Right kidney (tissue), 1 donor: ENCODE measurements around the gene CARMIL1.
"Not testable (repeated sequence)": the region's sequence is repeated elsewhere in the genome, so short reads cannot be mapped to it uniquely, and the experiment has no call there.

Experiments
- DNase-seq: peaks from one replicate; pipeline ENCODE4 v3.0.0-alpha.2; 2016

CARMIL1 gene

DNA sequence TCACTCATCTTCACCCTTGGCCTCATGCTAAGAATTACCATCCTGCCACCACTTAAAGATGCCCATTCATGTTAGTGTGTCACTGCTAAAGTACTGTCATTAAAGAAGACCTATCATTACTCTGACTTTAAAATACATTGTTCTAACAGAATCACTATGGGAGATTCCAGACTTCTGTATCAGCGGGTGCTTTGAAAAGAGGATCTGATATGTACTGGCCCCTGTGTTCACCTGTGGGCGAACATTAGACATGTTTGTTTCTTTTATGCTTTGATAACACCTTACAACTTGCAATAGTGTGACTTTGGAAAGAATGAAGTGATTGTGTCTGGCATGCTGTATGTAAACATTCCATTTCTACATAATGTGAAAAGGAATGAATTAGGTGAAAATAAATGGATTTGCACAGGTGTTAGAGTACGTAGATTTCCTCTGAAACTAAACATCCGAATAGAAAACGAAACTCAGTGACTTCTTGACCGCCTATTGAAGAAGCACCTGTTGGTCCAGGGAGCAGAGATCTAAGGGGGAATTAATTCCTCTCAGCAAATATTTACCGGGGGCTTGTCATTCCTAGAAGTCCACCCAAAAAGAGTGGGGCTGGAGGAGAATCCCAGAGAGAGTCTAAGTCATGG lies 132.3 kb downstream of the CARMIL1 start:
- DNase-seq = no peak

DNA sequence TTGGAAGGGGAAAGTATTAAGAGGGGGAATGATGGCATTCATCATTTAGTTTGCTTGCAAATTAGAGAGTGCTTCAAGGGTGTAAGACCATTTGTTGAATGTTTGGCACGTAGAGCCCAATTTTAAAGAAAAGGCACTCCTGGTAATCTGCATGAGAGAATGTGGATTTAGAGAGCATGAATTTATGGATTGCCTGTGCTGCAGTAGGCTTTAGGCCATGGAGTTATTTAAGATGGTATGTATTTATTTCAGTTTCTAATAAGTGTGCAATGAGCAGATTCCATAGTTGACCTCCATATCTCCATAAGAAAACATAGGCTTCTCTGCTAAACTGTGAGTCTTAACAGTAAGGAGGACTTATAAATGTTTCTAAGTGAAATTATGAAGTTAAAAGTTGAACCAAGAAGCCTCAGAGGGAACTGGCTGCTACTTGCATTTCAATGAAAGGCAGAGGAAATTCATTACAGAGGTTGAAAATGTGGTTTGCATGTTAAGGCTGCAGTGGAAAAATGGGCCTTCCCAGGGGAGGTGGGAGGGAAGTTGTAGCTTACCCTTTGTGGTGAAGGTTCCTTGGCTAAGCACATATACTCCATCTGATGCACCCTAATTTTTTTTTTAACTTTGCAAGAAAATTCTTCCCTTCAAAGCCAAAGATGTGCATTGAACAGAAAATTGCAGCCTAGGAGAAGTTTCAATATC lies 134.2 kb downstream of the CARMIL1 start:
- no peak for DNase-seq

DNA sequence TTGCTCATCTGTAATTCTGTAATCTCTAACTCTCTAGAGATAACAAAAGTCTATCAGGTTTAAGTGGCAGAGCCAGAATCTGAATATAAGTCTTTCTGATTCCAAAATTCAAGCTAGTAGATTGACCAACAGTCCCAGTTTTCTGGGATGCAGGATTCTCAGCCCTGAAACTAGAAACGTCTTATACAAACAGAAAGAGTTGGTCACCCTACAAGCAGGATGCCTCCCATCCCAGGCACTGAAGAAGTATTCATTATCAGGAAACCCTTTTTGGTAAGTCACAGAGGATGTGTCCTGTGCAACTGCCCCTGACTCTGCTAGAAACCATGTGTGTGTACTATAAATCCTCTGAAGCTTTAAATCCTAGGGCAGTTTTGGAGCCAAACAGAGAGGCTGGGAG lies 135.0 kb downstream of the CARMIL1 start:
- DNase-seq = no peak

DNA sequence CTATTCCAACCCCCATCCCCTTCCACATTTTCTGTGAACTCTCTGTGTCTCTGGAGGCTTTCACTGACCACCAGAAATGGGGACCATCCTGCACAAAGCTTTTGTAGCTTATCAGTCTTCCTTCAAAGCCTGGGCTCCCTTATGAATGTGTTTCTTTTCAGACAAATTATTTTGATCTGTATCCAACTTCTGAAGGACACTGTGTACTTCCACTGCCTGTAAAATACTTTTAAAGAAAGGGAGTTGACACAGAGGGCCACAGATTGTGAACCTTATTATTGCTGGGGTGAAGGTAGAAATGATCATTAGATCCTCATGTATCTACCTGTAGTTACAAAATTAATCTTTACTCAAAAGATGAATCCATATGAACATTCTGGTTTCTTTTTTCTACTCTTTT lies 135.6 kb downstream of the CARMIL1 start:
- DNase-seq = no peak

DNA sequence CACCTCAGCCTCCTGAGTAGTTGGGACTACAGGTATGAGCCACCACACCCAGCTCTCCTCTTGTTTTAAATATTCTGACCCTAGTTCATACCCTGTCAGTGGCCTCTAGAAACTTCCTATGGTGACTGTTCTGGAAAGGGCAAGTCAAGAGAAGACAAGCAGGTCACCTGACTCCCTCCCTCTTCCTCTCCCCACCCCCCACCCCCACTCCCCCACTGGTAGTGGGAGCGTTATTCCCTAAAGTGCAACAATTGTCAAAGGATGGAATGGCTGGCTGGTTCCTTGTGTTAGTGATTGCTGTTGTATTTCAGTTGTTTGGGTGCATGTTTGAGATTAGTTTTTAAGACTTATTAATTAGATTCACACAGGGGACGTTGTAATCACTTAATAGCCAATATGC lies 136.1 kb downstream of the CARMIL1 start:
- DNase-seq = no peak

DNA sequence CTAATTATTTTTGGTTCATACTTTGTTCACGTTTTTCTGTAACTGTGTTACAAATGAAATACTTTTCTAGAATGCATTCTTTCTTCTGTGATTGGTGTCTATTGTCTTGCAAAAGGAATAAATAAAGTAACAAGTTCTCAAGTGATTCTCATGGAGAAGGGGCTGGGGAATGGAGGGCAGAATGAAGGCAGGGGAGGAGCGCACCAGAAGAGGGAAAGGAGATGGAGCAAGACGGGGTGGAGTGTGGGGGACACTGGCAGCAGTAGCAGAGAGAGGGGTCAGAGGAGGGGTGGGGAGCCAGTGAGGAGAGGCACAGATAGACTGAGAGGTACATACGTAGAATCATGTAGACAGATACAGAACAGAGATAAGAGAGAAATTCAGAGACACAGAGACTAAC lies 136.5 kb downstream of the CARMIL1 start:
- no peak for DNase-seq

DNA sequence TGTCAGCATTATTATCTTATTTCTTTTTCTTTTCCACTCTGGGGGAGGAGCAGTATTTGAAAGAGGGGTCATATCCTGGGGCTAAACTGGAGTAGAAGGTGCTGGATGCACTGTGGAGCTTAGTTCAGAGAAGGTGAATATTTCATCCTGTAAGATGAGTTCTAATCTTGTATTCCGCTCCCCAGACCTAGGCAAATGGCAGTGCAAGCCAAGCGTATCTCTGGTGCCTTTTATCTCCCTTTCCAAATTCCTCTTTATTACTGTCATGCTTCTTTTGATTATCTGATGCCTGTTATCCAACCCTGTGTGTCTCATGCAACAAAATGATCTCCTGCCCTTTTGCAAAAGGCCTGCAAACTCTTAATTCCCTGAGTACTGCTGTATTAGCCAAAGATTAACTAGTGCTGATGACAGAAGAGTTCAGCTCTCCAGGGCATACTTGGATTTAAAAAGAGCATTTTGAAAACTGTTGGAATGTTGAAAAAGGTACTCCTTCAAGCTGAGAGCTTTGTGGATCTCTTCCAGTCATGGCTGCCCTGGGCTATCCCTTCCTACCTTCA lies 138.0 kb downstream of the CARMIL1 start:
- DNase-seq = no peak

DNA sequence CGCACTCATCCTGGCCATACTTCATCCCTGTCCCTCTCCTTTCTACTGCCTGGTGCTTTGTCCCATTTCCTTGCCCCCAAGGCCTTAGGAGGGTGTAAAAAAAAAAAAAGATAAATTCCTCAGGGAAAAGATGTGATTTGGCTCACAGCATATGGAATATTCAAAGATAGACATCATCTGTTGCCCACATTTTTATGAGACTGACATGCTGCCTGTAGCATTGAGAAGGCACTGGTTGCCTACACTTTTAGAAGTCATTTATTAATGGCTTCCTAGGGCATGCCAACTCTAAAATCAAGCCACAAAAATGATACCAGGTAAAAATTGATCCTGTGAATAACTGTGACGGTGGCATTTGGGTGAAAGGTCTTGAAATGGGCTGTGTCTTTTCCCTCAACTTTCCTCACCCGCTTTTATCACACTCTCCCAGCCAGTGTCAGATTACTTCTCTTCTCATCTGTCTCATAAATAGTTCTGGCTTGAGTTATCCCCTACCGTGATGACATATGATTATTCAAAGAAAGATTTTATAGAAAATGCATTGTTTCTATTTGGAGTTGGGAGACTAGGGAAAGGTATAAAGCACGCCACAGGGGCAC lies 139.4 kb downstream of the CARMIL1 start:
- no peak for DNase-seq

DNA sequence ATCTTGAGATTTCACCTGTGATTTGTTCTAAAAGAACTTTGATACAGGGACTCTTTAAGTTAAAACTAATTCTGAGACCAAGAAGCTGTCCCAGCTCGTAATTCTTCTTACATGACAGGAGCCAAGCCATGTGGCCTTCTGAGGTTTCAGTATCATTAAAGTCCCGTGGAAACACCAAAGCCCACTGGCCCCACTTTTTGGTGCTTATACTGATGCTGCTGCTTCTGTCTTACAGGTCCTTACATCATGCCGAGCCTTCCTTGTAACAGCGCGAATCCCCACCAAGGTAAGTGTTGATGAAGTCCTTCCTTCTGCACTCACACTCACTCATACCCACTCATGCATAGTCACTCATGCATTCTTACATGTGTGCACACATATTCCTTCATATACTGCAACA lies 140.7 kb downstream of the CARMIL1 start:
- DNase-seq = no peak

DNA sequence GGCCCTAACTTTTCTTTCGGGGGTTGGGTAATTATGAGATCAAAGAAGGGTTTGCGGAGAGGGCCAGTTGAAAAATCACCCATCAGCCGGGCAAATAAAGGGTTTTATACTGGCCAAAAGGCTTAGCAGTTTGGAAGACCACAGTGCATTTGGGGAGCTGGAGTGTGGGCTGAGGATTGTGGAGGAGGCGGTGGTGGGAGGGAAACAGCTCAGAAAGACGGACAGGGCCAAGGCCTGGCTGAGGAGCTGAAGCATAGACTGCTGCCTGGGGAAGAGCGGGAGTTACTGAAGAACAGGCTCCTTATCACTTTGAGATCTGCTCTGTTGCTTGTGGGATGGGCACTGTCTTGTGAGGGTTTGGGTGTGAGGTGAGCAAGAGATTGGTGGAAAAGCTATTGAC lies 144.2 kb downstream of the CARMIL1 start:
- peak; percentile 9 for DNase-seq

DNA sequence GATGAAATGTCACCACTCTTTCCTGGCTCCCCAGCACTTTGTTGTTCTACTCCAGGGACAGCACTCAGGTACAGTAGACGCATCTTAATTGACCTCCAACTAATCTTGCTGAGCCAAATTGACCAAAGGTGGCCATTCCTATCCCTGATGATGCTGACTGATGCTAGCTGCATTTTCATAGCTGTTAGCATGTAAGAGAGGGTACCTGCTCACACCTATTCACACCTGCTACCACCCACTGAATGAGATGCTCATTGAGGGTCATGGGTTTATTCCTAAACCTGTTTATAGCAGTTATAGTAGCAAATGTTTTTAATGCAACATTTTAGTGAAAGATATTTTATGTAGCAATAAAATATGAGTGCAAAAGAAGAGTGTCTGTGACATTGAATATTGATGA lies 145.1 kb downstream of the CARMIL1 start:
- DNase-seq = no peak

DNA sequence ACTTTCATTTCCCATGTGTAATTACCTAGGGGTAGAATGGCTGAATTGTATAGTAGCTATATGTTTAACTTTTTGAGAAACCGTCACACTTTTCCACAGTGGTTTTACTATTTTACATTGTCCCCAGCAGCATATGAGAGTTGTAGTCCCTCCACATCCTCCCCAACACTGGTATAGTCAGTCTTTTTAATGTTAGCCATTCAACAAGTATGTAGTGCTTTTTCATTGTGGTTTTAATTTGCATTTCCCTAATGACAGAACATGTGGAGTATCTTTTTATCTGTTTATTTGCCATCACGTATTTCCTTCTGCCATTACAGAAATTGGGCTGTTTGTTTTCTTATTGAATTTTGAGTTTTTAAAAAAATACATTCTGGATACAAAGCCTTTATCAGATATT lies 148.4 kb downstream of the CARMIL1 start:
- DNase-seq = no peak

DNA sequence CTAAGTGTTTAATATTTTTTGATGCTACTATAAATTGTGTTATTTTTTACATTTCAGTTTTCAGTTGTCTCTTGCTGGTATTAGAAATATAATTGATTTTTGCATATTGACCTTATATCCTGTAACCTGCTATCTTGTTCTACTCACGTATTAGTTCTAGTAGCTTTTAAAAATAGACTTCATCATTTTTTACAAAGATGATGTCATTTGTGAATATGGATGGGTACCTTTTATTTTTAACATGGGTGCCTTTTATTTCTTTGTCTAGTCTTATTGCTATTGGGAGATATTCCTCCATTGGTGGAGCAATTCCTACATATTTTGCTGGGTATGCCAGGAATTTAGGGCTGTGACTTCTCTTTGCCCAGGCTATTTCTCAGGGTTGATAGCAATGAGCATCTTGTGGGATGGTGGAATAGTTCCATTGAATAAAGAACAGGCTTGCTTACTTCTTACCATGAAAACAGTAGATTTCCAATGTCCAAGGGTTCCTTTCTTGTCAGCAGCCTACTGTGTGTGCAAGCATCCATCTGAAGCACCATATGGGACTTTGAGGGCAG lies 149.7 kb downstream of the CARMIL1 start:
- no peak for DNase-seq

DNA sequence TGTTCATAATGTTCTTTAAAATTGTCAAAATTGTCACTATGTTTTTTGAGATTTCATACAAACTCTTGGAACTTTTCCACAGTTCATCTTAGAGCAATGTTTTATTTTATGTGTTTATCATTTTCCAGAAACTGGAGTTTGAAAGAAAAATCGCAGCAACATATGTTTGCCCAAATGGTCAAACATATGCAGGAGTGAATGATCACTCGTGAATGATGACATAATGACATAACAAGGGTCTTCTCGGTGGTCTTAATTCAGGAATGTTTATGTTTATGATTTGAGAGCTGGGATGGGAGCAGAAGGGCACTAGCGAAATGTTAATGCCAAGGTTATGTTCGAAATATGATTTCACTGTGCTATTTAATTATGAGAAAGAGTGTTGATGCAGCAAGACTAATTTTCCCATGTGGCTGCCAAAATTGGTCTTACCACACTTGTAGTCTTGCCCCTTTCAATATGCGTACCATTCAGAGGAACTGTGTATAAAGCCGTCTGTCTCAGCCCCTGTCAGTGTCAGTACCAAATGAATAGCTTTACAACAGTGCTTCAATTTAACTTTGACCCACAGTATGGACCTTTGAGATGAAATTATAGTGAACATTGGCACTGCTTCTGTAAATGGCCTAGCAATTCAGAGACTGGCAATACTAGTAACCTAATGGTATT lies 152.3 kb downstream of the CARMIL1 start:
- no peak for DNase-seq

DNA sequence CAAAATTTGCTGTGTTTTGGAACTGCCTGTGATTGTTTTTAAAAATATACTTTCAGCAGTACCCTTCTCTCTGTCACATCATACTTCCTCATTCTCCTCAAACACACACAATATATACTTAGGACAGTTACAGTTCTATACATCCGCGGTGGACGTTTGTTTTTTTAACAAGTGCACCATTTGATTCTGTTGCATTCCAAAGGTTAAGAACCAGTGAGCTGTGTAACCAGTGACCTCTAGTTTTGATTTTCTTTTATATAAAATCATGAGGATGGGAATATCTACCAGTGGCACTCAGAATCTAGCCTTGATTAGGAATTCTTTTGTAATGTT lies 152.8 kb downstream of the CARMIL1 start:
- no peak for DNase-seq

DNA sequence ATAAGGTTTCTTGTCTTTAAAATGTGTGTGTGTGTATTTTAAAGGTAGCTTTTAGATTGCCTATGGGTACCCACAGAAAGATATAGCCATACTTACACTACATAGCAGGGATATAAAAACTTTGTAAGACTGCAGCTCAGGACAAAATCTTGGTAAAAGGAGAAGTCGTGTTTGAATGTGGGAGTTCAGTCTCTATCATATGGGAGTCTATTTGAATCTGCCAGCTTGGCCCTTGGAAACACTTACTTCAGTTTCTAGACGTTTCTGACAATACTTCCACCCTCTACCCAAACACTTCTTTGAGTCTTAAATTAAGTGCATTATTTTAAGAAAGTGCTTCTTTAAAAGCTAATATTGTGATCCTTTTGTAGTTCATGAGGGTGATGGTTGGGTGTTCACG lies 155.7 kb downstream of the CARMIL1 start:
- no peak for DNase-seq

DNA sequence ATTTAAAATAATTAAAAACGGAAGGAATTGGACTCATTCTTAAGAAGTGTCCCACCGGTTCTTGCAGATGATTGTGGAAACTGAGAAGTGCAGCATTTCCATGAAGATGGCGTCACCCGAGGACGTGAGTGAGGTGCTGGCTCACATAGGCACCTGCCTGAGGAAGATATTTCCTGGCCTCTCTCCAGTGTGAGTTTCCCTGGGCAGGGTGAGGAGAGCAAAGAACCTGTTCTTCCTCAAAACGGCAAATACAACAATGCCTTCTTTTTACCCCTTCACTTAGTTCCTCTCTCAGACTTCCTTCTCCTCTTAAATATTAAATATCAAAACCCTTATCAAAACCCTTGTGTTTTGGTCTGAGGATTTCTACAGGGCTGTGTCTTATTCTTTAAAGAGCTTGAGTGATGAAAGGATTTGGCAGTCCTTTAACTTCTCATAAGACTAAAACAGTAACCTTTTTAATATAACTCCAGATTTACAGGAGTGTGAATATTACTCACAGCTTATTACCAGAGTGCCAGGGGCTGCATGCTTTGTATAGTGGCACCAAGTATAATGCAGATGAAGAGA lies 156.3 kb downstream of the CARMIL1 start:
- DNase-seq = no peak

DNA sequence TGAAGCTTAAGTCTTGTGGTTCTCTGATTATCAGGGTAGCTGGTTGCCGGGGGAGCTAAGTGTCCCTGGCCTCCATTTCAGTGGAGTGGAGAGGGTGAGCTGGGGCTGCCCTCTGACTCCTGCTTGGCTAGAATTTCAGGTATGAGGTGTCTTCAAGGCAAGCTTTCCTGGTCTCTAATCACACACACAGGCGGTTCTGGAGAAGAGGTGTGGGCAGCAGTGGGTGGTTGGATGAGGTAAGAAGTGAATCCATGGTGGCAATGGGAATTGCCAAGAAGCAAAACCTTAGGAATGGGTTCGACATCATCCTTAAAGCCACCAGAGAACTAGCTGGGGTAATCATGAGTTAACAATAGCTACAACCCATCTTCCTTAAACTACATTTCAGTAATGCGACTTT lies 157.6 kb downstream of the CARMIL1 start:
- no peak for DNase-seq

DNA sequence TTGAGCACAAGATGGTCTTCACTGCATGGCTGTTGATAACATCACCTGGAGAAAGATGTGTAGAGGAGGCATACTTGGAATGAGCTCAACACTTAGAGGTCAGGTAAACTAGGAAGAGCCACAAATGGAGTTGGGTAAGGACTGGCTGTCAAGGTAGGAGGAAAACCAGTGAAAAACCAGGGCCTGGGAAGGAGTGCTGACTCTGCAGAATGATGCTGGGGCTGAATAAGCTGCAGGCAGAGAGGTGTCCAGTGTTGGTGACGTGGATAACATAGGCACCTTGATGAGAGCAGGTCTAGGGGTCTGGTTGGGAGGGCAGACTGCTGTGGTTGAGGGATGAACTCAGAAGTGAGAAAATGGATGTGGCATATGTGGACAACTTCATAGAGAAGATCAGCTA lies 160.2 kb downstream of the CARMIL1 start:
- DNase-seq = no peak

DNA sequence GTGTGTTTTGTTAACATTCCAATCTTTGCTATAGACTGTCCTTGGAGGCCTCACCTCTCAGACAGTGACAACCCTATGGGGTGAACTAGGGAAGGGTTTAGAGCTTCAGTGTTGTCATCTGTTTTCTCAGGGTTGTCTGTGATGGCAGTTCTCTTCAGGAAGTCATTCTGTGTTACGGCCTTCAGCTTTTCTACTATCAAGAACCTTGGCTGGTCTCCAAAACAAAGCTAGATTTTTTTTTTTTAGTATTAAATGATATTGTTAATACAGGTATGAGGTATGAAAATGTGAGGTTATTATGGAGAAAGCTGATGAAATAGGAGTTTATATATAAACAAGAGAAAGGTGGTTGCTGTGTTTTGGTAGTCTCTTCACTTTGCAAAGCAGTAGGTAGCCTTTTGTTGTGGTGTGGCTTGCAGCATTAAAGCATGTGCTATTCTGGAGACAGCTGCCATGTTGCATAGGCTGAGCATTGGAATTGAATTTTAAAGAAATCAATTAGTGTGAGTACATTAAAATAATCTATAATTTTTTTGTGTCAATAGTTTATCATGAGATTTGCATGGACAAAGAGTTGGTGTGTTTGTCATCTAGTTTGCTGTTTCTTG lies 162.6 kb downstream of the CARMIL1 start:
- DNase-seq = no peak

DNA sequence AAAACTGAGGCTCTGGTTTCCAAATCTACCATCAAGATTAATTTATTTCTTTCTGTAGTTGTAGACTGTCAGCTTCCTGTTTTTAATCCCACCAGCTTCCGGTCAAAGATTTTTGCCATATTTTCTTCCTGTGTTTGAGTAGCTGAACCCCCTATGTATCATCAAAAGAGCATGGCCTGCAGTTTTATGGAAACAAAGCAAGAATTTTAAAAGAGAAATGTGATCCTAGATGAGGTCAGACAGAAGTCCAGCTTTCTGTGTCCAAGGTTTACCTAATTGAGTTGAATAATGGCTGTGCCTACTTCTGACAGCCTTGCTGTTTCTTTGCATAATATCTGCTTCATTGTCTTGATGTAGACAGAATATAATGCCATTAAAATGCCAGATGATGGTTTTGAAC lies 163.7 kb downstream of the CARMIL1 start:
- DNase-seq = no peak

DNA sequence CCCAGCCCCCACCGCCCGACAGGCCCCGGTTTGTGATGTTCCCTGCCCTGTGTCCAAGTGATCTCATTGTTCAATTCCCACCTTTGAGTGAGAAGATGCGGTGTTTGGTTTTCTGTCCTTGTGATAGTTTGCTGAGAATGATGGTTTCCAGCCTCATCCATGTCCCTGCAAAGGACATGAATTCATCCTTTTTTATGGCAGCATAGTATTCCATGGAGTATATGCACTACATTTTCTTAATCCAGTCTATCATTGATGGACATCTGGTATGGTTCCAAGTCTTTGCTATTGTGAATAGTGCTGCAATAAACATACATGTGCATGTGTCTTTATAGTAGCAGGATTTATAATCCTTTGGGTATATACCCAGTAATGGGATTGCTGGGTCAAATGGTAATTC lies 165.3 kb downstream of the CARMIL1 start:
- DNase-seq = not testable (repeated sequence)
